Non-pigmented ciliary epithelial cell (primary cell): Measurements from ENCODE around the gene RNF32.

Experiments used
- DNase-seq: peaks from one replicate; pipeline ENCODE4 v3.0.0-alpha.2; 2010; ENCODE audit warnings: low read depth

RNF32 gene

GRCh38 chr7:156640257-156640948, at the start of gene RNF32:
TSS of gene RNF32 (plus strand) at chr7:156640774. CDS start at chr7:156643878, 3,104 bp downstream.
- DNase-seq, result peak; percentile 47

- DNase-seq, result no peak
These were observed 48.3 kb upstream of the RNF32 start for GRCh38 chr7:156592155-156592884.

GRCh38 chr7:156594283-156595080, 46.1 kb upstream of the RNF32 start:
- DNase-seq, result no peak

GRCh38 chr7:156600496-156600895, 40.1 kb upstream of the RNF32 start:
- no peak for DNase-seq

GRCh38 chr7:156602283-156602682, 38.3 kb upstream of the RNF32 start:
- DNase-seq, result no peak

GRCh38 chr7:156603011-156603410, 37.6 kb upstream of the RNF32 start:
- no peak for DNase-seq

GRCh38 chr7:156603629-156604028, 36.9 kb upstream of the RNF32 start:
- no peak for DNase-seq

GRCh38 chr7:156604311-156604710, 36.3 kb upstream of the RNF32 start:
- DNase-seq, result no peak

- DNase-seq, result no peak
These were observed 35.5 kb upstream of the RNF32 start for GRCh38 chr7:156604836-156605695.

GRCh38 chr7:156606135-156606534, 34.4 kb upstream of the RNF32 start:
- no peak for DNase-seq

- DNase-seq, result no peak
These were observed 33.8 kb upstream of the RNF32 start for GRCh38 chr7:156606691-156607331.

GRCh38 chr7:156607332-156608172, 33.0 kb upstream of the RNF32 start:
- DNase-seq, result no peak

GRCh38 chr7:156608173-156608478, 32.4 kb upstream of the RNF32 start:
- no peak for DNase-seq

GRCh38 chr7:156609010-156609877, 31.3 kb upstream of the RNF32 start:
- no peak for DNase-seq

- DNase-seq, result no peak
These were observed 30.4 kb upstream of the RNF32 start for GRCh38 chr7:156610130-156610529.

- no peak for DNase-seq
These were observed 30.0 kb upstream of the RNF32 start for GRCh38 chr7:156610601-156611000.

GRCh38 chr7:156611014-156612010, 29.3 kb upstream of the RNF32 start:
- no peak for DNase-seq

GRCh38 chr7:156612930-156613329, 27.6 kb upstream of the RNF32 start:
- no peak for DNase-seq
